GM12878 (cell line): ENCODE data around the gene SMIM35. TPM values are rescaled to one million over a fixed set of nuclear protein-coding genes. Genes with fewer than 3 reads are reported as not detected.

Experiments used
- ATAC-seq: fragments of 200-7000 bp; cut with Tn5 transposase; 3 replicates; pipeline ENCODE4 v1.9.1; 2020; ENCODE audit warnings: mild to moderate bottlenecking, moderate library complexity
- BruUV-seq: library from RNA; stranded (reverse); fragments of 400-500 nt; replicated peaks from 2 replicates; lab custom pipeline; 2021; lab: Mats Ljungman, UMichigan
- CTCF ChIA-PET: fragments of 300-600 bp; sonication (Branson Sonifier 250); formaldehyde crosslinking; extraction: SDS; loops from one replicate; lab custom pipeline; 2021; ENCODE audit warnings: inconsistent platforms; lab: Yijun Ruan, JAX
- POLR2A ChIA-PET: fragments of 350-600 bp; formaldehyde crosslinking; extraction: SDS; loops from one replicate; lab custom pipeline; 2021; ENCODE audit warnings: inconsistent platforms; lab: Charles Lee
- RAD21 ChIA-PET: fragments of 300-600 bp; sonication (Branson Sonifier 250); formaldehyde crosslinking; loops from one replicate; lab custom pipeline; 2023; ENCODE audit warnings: antibody characterized with exemption; ENCODE audit not compliant: unreplicated experiment; lab: Charles Lee
- SMC1A ChIA-PET: fragments of 300-600 bp; sonication (Branson Sonifier 250); formaldehyde crosslinking; loops from one replicate; lab custom pipeline; 2023; ENCODE audit not compliant: unreplicated experiment, uncharacterized antibody; lab: Charles Lee
- DNase-seq: peaks from one replicate; pipeline ENCODE4 v3.0.0-alpha.2; 2011; ENCODE audit warnings: low read depth, low spot score
- FAIRE-seq: peaks from 3 replicates; lab custom pipeline; 2011; peaks lifted over from hg19 to GRCh38; lab: Jason Lieb, UNC
- H2AFZ ChIP-seq: 2 replicates; pipeline ENCODE4 v1.6.0; 2011; ENCODE audit warnings: low read depth, low read length, control low read depth; ENCODE audit not compliant: control insufficient read depth
- H3K27ac ChIP-seq: 2 replicates; pipeline ENCODE4 v1.5.1; 2011; ENCODE audit warnings: control low read depth; ENCODE audit not compliant: control insufficient read depth, insufficient read depth
- H3K27me3 ChIP-seq, 2 experiments: replicated peaks in 1 of 2; 2 replicates each; pipeline versions ENCODE4 v1.6.0 to v1.6.1; 2011; ENCODE audit warnings: low read length in 1 of 2; ENCODE audit not compliant: control insufficient read depth in 2 of 2, insufficient read depth in 2 of 2
- H3K36me3 ChIP-seq, 2 experiments: 2 replicates each; pipeline ENCODE4 v1.5.1; 2011; ENCODE audit warnings: low read length in 1 of 2; ENCODE audit not compliant: control insufficient read depth in 2 of 2, insufficient read depth in 2 of 2
- H3K4me1 ChIP-seq: 2 replicates; pipeline ENCODE4 v1.6.1; 2011; ENCODE audit warnings: mild to moderate bottlenecking, low read length, moderate library complexity, mixed read lengths; ENCODE audit not compliant: control insufficient read depth, insufficient read depth
- H3K4me2 ChIP-seq: 2 replicates; pipeline ENCODE4 v1.6.0; 2011; ENCODE audit warnings: control low read depth; ENCODE audit not compliant: control insufficient read depth, insufficient read depth
- H3K4me3 ChIP-seq: fragments of 200-600 bp; sonication (generic); 2 replicates; pipeline ENCODE4 v1.5.1; 2016
- H3K79me2 ChIP-seq: 2 replicates; pipeline ENCODE4 v1.6.0; 2011; ENCODE audit warnings: low read length; ENCODE audit not compliant: control insufficient read depth, insufficient read depth
- H3K9ac ChIP-seq: 2 replicates; pipeline ENCODE4 v1.8.0; 2011; ENCODE audit warnings: low read length, control low read depth, mixed read lengths; ENCODE audit not compliant: control insufficient read depth, insufficient read depth
- H3K9me3 ChIP-seq: replicated peaks from 3 replicates; pipeline ENCODE4 v1.5.1; 2011; ENCODE audit warnings: mild to moderate bottlenecking, low read length; ENCODE audit not compliant: control insufficient read depth, insufficient read depth
- H4K20me1 ChIP-seq: 2 replicates; pipeline ENCODE4 v1.6.0; 2011; ENCODE audit not compliant: control insufficient read depth, insufficient read depth
- BMI1 ChIP-seq: fragments of 450-650 bp; IDR thresholded peaks from 2 replicates; pipeline ENCODE4 v1.6.1; 2016; ENCODE audit warnings: mild to moderate bottlenecking, moderate library complexity, borderline replicate concordance
- CBX5 ChIP-seq: sonication (generic); IDR thresholded peaks from 2 replicates; pipeline ENCODE4 v1.6.1; 2016; ENCODE audit warnings: low read depth, moderate library complexity, mild to moderate bottlenecking, inconsistent platforms
- DPF2 ChIP-seq: fragments of 450-650 bp; IDR thresholded peaks from 2 replicates; pipeline ENCODE4 v1.6.1; 2017; ENCODE audit warnings: mild to moderate bottlenecking
- E2F4 ChIP-seq: IDR thresholded peaks from 2 replicates; pipeline ENCODE4 v1.6.1; 2012; ENCODE audit warnings: low read depth, low read length, improper control_type of control experiment
- E2F8 ChIP-seq: fragments of 450-650 bp; IDR thresholded peaks from 2 replicates; pipeline ENCODE4 v1.6.1; 2018; ENCODE audit warnings: mild to moderate bottlenecking, low read depth, moderate library complexity; ENCODE audit not compliant: partially characterized antibody
- IKZF2 ChIP-seq, 2 experiments: fragments of 450-650 bp; IDR thresholded peaks; 2 replicates each; pipeline ENCODE4 v1.6.1; 2017; ENCODE audit warnings: mild to moderate bottlenecking in 2 of 2, moderate library complexity in 2 of 2
- LARP7 ChIP-seq: fragments of 450-650 bp; IDR thresholded peaks from 2 replicates; pipeline ENCODE4 v1.6.1; 2017; ENCODE audit warnings: mild to moderate bottlenecking
- MTA3 ChIP-seq: IDR thresholded peaks from 2 replicates; pipeline ENCODE4 v1.6.1; 2012; ENCODE audit warnings: low read length, inconsistent platforms, borderline replicate concordance
- NFIC ChIP-seq: IDR thresholded peaks from 2 replicates; pipeline ENCODE4 v1.6.1; 2012; ENCODE audit warnings: low read depth, mild to moderate bottlenecking, inconsistent platforms, low read length, moderate library complexity
- NFXL1 ChIP-seq: fragments of 450-650 bp; IDR thresholded peaks from 2 replicates; pipeline ENCODE4 v1.6.1; 2017; ENCODE audit warnings: antibody characterized with exemption, mild to moderate bottlenecking, borderline replicate concordance
- PML ChIP-seq: IDR thresholded peaks from 2 replicates; pipeline ENCODE4 v1.6.1; 2012; ENCODE audit warnings: low read length, inconsistent platforms
- POU2F2 ChIP-seq: IDR thresholded peaks from 3 replicates; pipeline ENCODE4 v1.6.1; 2011; ENCODE audit warnings: low read depth, mild to moderate bottlenecking, low read length, borderline replicate concordance
- RAD51 ChIP-seq: fragments of 450-650 bp; IDR thresholded peaks from 2 replicates; pipeline ENCODE4 v1.6.1; 2016; ENCODE audit warnings: moderate library complexity, mild to moderate bottlenecking, inconsistent platforms
- RB1 ChIP-seq: fragments of 450-650 bp; formaldehyde crosslinking; IDR thresholded peaks from 2 replicates; pipeline ENCODE4 v1.6.1; 2017; ENCODE audit warnings: mild to moderate bottlenecking, borderline replicate concordance
- SMAD5 ChIP-seq: IDR thresholded peaks from 2 replicates; pipeline ENCODE4 v1.6.1; 2016; ENCODE audit warnings: antibody characterized with exemption, low read depth
- ZBTB40 ChIP-seq: fragments of 450-650 bp; IDR thresholded peaks from 2 replicates; pipeline ENCODE4 v1.6.1; 2016; ENCODE audit warnings: mild to moderate bottlenecking, moderate library complexity, borderline replicate concordance
- WGBS: methylation state at CpG from one replicate; pipeline ENCODE4 v1.1.6; 2016; ENCODE audit warnings: low lambda C conversion rate; ENCODE audit not compliant: insufficient replicate concordance, insufficient coverage; ENCODE audit errors: missing lambda C conversion rate; 5-methylcytosine and 5-hydroxymethylcytosine counted together
- in situ Hi-C: fragments of 300-500 bp; cut with MboI; formaldehyde crosslinking; loops from 9 replicates; pipeline ENCODE4 v1.14.3; 2018; ENCODE audit warnings: mixed read lengths
- intact Hi-C: fragments of 100-400 bp; cut with micrococcal nuclease; formaldehyde crosslinking; loops from one replicate; pipeline ENCODE4 v1.14.2; 2022; ENCODE audit not compliant: unreplicated experiment
- polyA plus RNA-seq, 11 experiments: library from polyadenylated mRNA; depleted of rRNA in 4 of 11; unstranded in 6 of 11; stranded (reverse) in 5 of 11; fragments of >200 nt; fragmentation: Nextera tagmentation in 4 of 11; fragmentation: Illumina TruSeq in 1 of 11; extraction: Ambion mirVana in 4 of 11; extraction: Trizol in 1 of 11; gene quantifications; 1 replicate in 1 of 11; 2 replicates in 10 of 11; pipeline versions ENCODE4 v1.2.1 to v1.2.3, GENCODE V29; 2011 to 2016; ENCODE audit warnings: inconsistent platforms in 2 of 11, missing spikeins in 2 of 11, low read depth in 1 of 11
- total RNA-seq, 4 experiments: library from RNA; depleted of rRNA in 3 of 4; stranded (reverse); fragments of >200 nt in 3 of 4; fragmentation: Illumina TruSeq in 1 of 4; extraction: Trizol in 1 of 4; gene quantifications; 2 replicates each; pipeline versions ENCODE4 v1.2.1 to v1.2.3, GENCODE V29; 2013 to 2021

SMIM35 gene
- total and polyA plus RNA-seq, 10 of the 15 experiments (the other 5 are each of a cell fraction or from before 2014, with no cell fraction given), result 0.02 to 1.1 (median 0.05) TPM; not detected in 5

GRCh38 chr11:118117790-118118601, 31.2 kb upstream of the SMIM35 start:
- no peak overlapping the region for H2AFZ ChIP-seq
- no peak for TF ChIP-seq RAD51
- TF ChIP-seq NFXL1, result no peak
- TF ChIP-seq E2F4, result no peak
- TF ChIP-seq E2F8, result no peak
- TF ChIP-seq ZBTB40, result no peak
- TF ChIP-seq LARP7, result no peak
- no peak for TF ChIP-seq MTA3
- TF ChIP-seq SMAD5, result no peak
- TF ChIP-seq NFIC, result no peak
- no peak for TF ChIP-seq BMI1
- TF ChIP-seq POU2F2, result no peak
- no peak for TF ChIP-seq RB1
- TF ChIP-seq CBX5, result no peak
- TF ChIP-seq IKZF2 (IDR thresholded peaks at IDR 0.05), result no peak
- TF ChIP-seq PML, result no peak
- TF ChIP-seq DPF2, result no peak

More at GRCh38 chr11:118117790-118118601, 31.2 kb upstream of the SMIM35 start:
- ChIA-PET RAD21 (interaction anchor here (0.6 to 1.4 kb wide), 4 partner anchors 35 to 692 kb away, joined by 3 to 4 read pairs (median 3); no protein-coding TSS in a partner anchor), CTCF (interaction anchor here (0.6 to 1.6 kb wide), 5 partner anchors 13 to 1784 kb away, joined by 3 to 5 read pairs (median 3); no protein-coding TSS in a partner anchor), POLR2A (interaction anchor here (0.5 to 1.1 kb wide), 2 partner anchors 54 to 819 kb away, joined by 4 to 5 read pairs; no protein-coding TSS in a partner anchor), SMC1A (interaction anchor here (1.1 to 2.4 kb wide), 6 partner anchors 10 to 299 kb away, joined by 3 to 7 read pairs (median 3); no protein-coding TSS in a partner anchor)
- in situ Hi-C loops, result no loop called here
- no peaks in the 10 kb centered on the region; a peak in 1 of 4 replicates for H3K27me3 ChIP-seq
- no peaks in the 10 kb centered on the region; the same call in 1 of the 2 replicates for H3K4me1 ChIP-seq
- WGBS, result 21% methylated on average over 9 of the region's 9 CpGs
- no peaks in the 10 kb centered on the region for H3K36me3 ChIP-seq
- no peak overlapping the region; the same call in 1 of the 2 replicates for H3K4me2 ChIP-seq
- BruUV-seq, result no TSS peak
- DNase-seq (no peak), ATAC-seq (peak; percentile 95), FAIRE-seq (no peak)
- no peak overlapping the region for H3K27ac ChIP-seq
- no peaks in the 10 kb centered on the region for H4K20me1 ChIP-seq
- H3K4me3 ChIP-seq, result no peak overlapping the region
- intact Hi-C loops, result no loop called here
- H3K9me3 ChIP-seq, result no peaks in the 10 kb centered on the region; the same call in 2 of the 3 replicates
- H3K79me2 ChIP-seq, result no peaks in the 10 kb centered on the region
- H3K9ac ChIP-seq, result no peak overlapping the region
